GM12892 (cell line): Measurements from ENCODE around the gene BMPR1A.

Experiments
- POLR2A ChIP-seq: IDR thresholded peaks from 2 replicates; pipeline ENCODE4 v1.6.1; 2011; ENCODE audit warnings: low read depth, low read length, control low read depth
- POLR2AphosphoS5 ChIP-seq: IDR thresholded peaks from 2 replicates; pipeline ENCODE4 v1.6.1; 2011; ENCODE audit warnings: low read depth, low read length, control low read depth
- TAF1 ChIP-seq: IDR thresholded peaks from 2 replicates; pipeline ENCODE4 v1.6.1; 2011; ENCODE audit warnings: low read depth, mild to moderate bottlenecking, control low read depth, low read length, borderline replicate concordance

DNA sequence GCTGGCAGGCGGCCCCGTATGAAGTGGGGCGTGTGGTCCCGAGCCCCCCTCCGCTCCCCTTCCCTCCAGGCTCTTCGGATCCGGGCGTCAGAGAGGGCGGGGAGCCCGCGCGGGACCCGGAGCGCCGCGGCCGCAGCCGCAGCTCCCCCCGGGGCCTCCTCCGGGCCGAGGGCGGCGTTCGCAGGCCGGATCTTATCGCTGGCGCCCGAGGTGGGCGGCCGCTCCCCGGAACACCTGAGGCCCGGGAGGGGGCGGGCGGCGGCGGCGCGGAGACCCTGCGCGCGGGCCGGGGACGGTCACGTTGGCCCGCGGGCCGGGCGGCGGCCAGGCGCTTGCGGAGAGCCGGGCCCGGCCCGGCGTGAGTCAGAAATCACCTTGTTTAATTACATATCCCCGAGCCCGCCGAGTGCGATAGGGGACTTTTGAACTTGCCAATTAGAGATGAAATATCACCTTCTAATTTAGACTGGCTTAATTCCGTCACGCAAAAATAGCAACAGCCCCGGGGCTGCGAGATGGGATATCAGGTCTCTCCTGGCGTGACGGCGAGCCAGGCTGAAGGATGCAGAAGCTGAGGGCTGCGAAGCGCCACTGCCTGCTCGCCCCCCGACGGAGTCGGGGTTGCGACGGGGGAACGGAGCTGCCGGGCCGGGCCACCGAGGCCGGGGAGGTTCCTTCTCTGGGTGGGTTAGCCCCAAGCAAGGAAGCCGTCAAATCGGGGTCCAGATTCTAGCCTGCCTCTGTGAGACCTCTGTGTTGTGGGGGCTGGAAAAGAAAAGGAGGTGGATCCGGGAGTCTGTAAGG lies 44.7 kb upstream of the BMPR1A start:
- no peak for TF ChIP-seq POLR2AphosphoS5
- TF ChIP-seq POLR2A: no peak; the same call in 1 of the 2 replicates
- no peak for TF ChIP-seq TAF1
